Measurements from ENCODE around the gene JMJD8. TPM values are rescaled to one million over a fixed set of nuclear protein-coding genes. Genes with fewer than 3 reads are reported as not detected.
A peak's percentile ranks its signal among the peaks of the same experiment; 100 is the strongest.

Gene JMJD8
- total RNA-seq, 1 donor from 2014 or later: 52.3 TPM

GRCh38 chr16:721765-722540 lies 37.8 kb upstream of the JMJD8 start:
- DNase-seq (ENCODE audit: low read depth): no peak

- peak; percentile 44 for DNase-seq (ENCODE audit: low read depth)
Measured at GRCh38 chr16:720990-721764, 37.0 kb upstream of the JMJD8 start, which contains the start of gene ANTKMT. Gene ANTKMT, plus strand, starts transcription at chr16:721146. Its CDS starts 129 bp downstream, at chr16:721275.

GRCh38 chr16:720447-720989 lies 36.4 kb upstream of the JMJD8 start:
- DNase-seq (ENCODE audit: low read depth): peak; percentile 31

- peak; percentile 23 for DNase-seq (ENCODE audit: low read depth)
Measured at GRCh38 chr16:719815-720446, 35.8 kb upstream of the JMJD8 start.

GRCh38 chr16:718922-719321 lies 34.8 kb upstream of the JMJD8 start:
- DNase-seq (ENCODE audit: low read depth): no peak

GRCh38 chr16:718389-718788 lies 34.3 kb upstream of the JMJD8 start:
- DNase-seq (ENCODE audit: low read depth): no peak

GRCh38 chr16:717450-718245 lies 33.5 kb upstream of the JMJD8 start:
- DNase-seq (ENCODE audit: low read depth): no peak

GRCh38 chr16:716768-717325 lies 32.7 kb upstream of the JMJD8 start:
- DNase-seq (ENCODE audit: low read depth): no peak

GRCh38 chr16:716200-716568 lies 32.0 kb upstream of the JMJD8 start:
- DNase-seq (ENCODE audit: low read depth): peak; percentile 35

GRCh38 chr16:715477-716199 lies 31.5 kb upstream of the JMJD8 start:
- no peak for DNase-seq (ENCODE audit: low read depth)

GRCh38 chr16:714558-715476 lies 30.7 kb upstream of the JMJD8 start, which contains the start of gene METRN:
Gene METRN, plus strand, starts transcription at chr16:715118. Its CDS starts 172 bp downstream, at chr16:715290.
- DNase-seq (ENCODE audit: low read depth): peak; percentile 30

GRCh38 chr16:714079-714478 lies 29.9 kb upstream of the JMJD8 start:
- DNase-seq (ENCODE audit: low read depth): no peak

- peak; percentile 98 for DNase-seq (ENCODE audit: low read depth)
Measured at GRCh38 chr16:712740-713250, 28.7 kb upstream of the JMJD8 start.

- peak; percentile 15 for DNase-seq (ENCODE audit: low read depth)
Measured at GRCh38 chr16:711548-712320, 27.6 kb upstream of the JMJD8 start.

- DNase-seq (ENCODE audit: low read depth): no peak
Measured at GRCh38 chr16:711084-711483, 26.9 kb upstream of the JMJD8 start.

- DNase-seq (ENCODE audit: low read depth): no peak
Measured at GRCh38 chr16:710500-711075, 26.5 kb upstream of the JMJD8 start.

GRCh38 chr16:709566-710499 lies 25.7 kb upstream of the JMJD8 start:
- DNase-seq (ENCODE audit: low read depth): peak; percentile 44
